Gastroesophageal sphincter (tissue), 4 donors: ENCODE data around the gene CERT1. TPM values are rescaled to one million over a fixed set of nuclear protein-coding genes. Genes with fewer than 3 reads are reported as not detected.

Experiments used
- ATAC-seq: fragments of 150-250 bp; one replicate; pipeline ENCODE4 v1.9.1; 2016; ENCODE audit warnings: mild to moderate bottlenecking, moderate library complexity
- H3K27ac ChIP-seq, 4 donors: fragments of 200-600 bp; sonication (generic) in 3 of 4; 1 replicate in 3 of 4; 2 replicates in 1 of 4; pipeline ENCODE4 v1.5.1; 2016 to 2019
- H3K27me3 ChIP-seq: fragments of 200-600 bp; sonication (generic); one replicate; pipeline ENCODE4 v1.5.1; 2019
- H3K36me3 ChIP-seq, 2 donors: fragments of 200-600 bp; sonication (generic); one replicate each; pipeline ENCODE4 v1.5.1; 2019; ENCODE audit warnings: control low read depth in 1 of 2
- H3K4me1 ChIP-seq, 3 donors: fragments of 200-600 bp; sonication (generic); 1 replicate in 2 of 3; 2 replicates in 1 of 3; pipeline ENCODE4 v1.5.1; 2016 to 2019; ENCODE audit warnings: control low read depth in 2 of 3
- H3K4me3 ChIP-seq, 2 donors: fragments of 200-600 bp; sonication (generic); one replicate each; pipeline ENCODE4 v1.5.1; 2019; ENCODE audit warnings: mild to moderate bottlenecking in 1 of 2, moderate library complexity in 1 of 2
- H3K9me3 ChIP-seq, 3 donors: fragments of 200-600 bp; sonication (generic); one replicate each; pipeline ENCODE4 v1.5.1; 2017 to 2019; ENCODE audit warnings: control low read depth in 2 of 3
- EP300 ChIP-seq: sonication (generic); formaldehyde crosslinking; IDR thresholded peaks from one replicate; pipeline ENCODE4 v1.6.1; 2017; ENCODE audit warnings: antibody characterized with exemption, mild to moderate bottlenecking
- POLR2A ChIP-seq, 2 donors: fragments of 450-650 bp; IDR thresholded peaks; one replicate each; pipeline ENCODE4 v1.6.1; 2017; ENCODE audit warnings: antibody characterized with exemption in 2 of 2, mild to moderate bottlenecking in 2 of 2, moderate library complexity in 1 of 2
- POLR2AphosphoS5 ChIP-seq: sonication (generic); formaldehyde crosslinking; IDR thresholded peaks from one replicate; pipeline ENCODE4 v1.6.1; 2017; ENCODE audit warnings: antibody characterized with exemption
- WGBS, 2 donors: methylation state at CpG; one replicate each; pipeline ENCODE4 v1.1.5; 2018; ENCODE audit warnings: low coverage in 1 of 2; 5-methylcytosine and 5-hydroxymethylcytosine counted together
- total RNA-seq, 4 donors: library from RNA; depleted of rRNA; stranded (reverse); fragments of >200 nt; gene quantifications; one replicate each; pipeline ENCODE4 v1.1.0, GENCODE V29; 2016
- TF ChIP-seq, protein P1 (sequence below), 4 experiments: fragments of 200-600 bp in 2 of 4; fragments of 450-650 bp in 2 of 4; sonication (generic) in 1 of 4; IDR thresholded peaks; one replicate each; pipeline ENCODE4 v1.5.1; 2017 to 2019; ENCODE audit warnings: antibody characterized with exemption in 4 of 4, mild to moderate bottlenecking in 2 of 4, moderate library complexity in 2 of 4

CERT1 gene
- total RNA-seq, 4 donors from 2014 or later, result 23.4 to 46.5 (median 36.6) TPM

DNA sequence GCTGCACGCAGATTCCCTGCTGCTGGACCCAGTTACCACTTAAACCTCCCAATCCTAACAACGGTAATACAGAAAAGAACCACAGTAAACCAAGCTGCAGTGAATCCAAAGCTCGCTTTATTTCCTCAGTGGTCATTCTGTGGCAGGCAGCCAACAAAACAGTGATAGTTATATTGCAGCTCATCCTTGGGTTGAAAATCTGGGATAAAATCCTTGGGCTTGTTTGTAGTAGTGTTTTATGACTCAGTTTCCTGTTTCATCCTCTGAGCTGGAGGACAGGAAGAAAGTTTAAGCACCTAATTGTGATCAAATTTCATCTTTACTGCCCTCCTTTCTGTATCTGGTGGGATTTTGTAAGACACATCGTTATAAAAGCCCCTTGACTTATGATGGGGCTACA, 143.0 kb downstream of the CERT1 start:
- WGBS, 2 donors, result 81 to 94% methylated on average over 3 to 4 of the region's 4 CpGs
- Histone ChIP-seq H3K4me1 (peaks cover 0 to 8% (median 0%) of the 10 kb centered on the region in 3 donors), H3K36me3 (peaks cover 0 to 27% of the 10 kb centered on the region in 2 donors), H3K27me3 (no peaks in the 10 kb centered on the region), H3K9me3 (no peaks in the 10 kb centered on the region), H3K4me3 (no peak overlapping the region), H3K27ac (no peak overlapping the region)
- TF ChIP-seq EP300, result no peak
- no peak for ATAC-seq

DNA sequence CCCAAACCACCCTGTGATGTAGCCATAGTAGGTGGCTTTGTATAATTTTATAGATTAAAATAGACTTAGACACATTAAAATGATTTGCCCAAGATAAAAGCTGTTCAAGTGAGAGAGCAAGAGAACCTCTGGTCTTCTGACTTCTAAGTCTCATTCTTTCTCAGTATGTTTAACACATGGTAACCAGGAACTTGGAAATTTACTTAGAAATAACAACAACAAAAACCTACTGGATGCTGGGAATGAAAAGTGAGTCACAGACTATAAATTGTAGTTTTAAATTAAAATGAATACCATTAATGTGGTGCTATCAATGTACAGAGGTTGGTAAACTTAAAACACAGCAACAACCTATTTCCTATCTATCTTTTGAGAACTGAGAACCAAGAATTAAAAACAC, 144.0 kb downstream of the CERT1 start:
- ATAC-seq, result no peak
- Histone ChIP-seq H3K4me3 (no peak overlapping the region), H3K36me3 (peaks cover 0 to 20% of the 10 kb centered on the region in 2 donors), H3K27ac (no peak overlapping the region), H3K4me1 (peaks cover 0 to 14% (median 0%) of the 10 kb centered on the region in 3 donors), H3K27me3 (no peaks in the 10 kb centered on the region), H3K9me3 (no peaks in the 10 kb centered on the region)
- TF ChIP-seq POLR2A (IDR thresholded peaks at IDR 0.05), result no peak
- no peak for TF ChIP-seq EP300
- TF ChIP-seq POLR2AphosphoS5, result no peak
- TF ChIP-seq, protein P1, sequence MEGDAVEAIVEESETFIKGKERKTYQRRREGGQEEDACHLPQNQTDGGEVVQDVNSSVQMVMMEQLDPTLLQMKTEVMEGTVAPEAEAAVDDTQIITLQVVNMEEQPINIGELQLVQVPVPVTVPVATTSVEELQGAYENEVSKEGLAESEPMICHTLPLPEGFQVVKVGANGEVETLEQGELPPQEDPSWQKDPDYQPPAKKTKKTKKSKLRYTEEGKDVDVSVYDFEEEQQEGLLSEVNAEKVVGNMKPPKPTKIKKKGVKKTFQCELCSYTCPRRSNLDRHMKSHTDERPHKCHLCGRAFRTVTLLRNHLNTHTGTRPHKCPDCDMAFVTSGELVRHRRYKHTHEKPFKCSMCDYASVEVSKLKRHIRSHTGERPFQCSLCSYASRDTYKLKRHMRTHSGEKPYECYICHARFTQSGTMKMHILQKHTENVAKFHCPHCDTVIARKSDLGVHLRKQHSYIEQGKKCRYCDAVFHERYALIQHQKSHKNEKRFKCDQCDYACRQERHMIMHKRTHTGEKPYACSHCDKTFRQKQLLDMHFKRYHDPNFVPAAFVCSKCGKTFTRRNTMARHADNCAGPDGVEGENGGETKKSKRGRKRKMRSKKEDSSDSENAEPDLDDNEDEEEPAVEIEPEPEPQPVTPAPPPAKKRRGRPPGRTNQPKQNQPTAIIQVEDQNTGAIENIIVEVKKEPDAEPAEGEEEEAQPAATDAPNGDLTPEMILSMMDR (IDR thresholded peaks at IDR 0.05), result no peak

DNA sequence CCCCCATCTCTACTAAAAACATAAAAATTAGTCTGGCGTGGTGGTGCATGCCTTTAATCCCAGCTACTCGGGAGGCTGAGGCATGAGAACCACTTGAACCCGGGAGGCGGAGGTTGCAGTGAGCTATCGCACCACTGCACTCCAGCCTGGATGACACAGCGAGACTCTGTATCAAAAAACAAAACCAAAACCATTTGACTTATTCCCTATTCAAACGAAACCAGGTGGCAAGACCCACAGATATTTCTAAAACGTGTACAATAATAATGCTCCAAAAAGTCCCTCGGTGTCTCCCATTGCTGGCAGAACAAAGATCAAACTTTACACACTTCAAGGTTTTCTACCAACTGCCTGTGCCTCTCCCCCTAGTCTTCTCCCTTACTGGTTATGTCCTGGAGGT, 144.6 kb downstream of the CERT1 start:
- no peak for ATAC-seq
- WGBS, 2 donors, result 77 to 86% methylated on average over 5 to 9 of the region's 9 CpGs
- TF ChIP-seq, protein P1 (IDR thresholded peaks at IDR 0.05), result no peak
- TF ChIP-seq POLR2AphosphoS5, result no peak
- no peak for TF ChIP-seq POLR2A (IDR thresholded peaks at IDR 0.05)
- no peak for TF ChIP-seq EP300

DNA sequence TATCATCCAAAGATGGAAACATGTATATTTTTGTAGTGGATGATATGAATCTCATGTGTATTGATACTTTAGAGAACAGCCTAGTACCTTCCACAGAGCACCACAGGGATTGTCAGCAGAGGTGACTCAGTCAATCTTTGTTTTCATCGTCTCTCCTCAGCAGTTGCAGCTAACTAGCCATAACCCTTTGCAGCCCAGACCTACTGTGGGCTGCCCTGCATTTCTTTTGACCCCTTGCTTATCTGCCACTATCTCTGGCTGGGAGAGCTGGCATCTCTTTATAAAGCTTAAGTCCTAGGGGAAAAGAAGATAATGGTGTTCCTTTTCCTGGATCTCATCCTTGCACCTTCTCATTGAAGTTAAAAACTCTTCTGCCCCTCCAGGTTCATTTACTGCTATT, 145.7 kb downstream of the CERT1 start:
- no peak overlapping the region for H3K4me3 ChIP-seq
- peaks cover 0 to 14% (median 0%) of the 10 kb centered on the region in 3 donors for H3K4me1 ChIP-seq
- WGBS, 2 donors, result 56 to 60% methylated on average over 1 of the region's 1 CpG

More for the DNA sequence above, 144.6 kb downstream of the CERT1 start:
- H3K4me1 ChIP-seq, result peaks cover 0 to 14% (median 0%) of the 10 kb centered on the region in 3 donors
- H3K4me3 ChIP-seq, result no peak overlapping the region
- H3K27ac ChIP-seq, result no peak overlapping the region
- no peaks in the 10 kb centered on the region for H3K27me3 ChIP-seq
- no peaks in the 10 kb centered on the region for H3K9me3 ChIP-seq
- H3K36me3 ChIP-seq, result peaks cover 0 to 20% of the 10 kb centered on the region in 2 donors

DNA sequence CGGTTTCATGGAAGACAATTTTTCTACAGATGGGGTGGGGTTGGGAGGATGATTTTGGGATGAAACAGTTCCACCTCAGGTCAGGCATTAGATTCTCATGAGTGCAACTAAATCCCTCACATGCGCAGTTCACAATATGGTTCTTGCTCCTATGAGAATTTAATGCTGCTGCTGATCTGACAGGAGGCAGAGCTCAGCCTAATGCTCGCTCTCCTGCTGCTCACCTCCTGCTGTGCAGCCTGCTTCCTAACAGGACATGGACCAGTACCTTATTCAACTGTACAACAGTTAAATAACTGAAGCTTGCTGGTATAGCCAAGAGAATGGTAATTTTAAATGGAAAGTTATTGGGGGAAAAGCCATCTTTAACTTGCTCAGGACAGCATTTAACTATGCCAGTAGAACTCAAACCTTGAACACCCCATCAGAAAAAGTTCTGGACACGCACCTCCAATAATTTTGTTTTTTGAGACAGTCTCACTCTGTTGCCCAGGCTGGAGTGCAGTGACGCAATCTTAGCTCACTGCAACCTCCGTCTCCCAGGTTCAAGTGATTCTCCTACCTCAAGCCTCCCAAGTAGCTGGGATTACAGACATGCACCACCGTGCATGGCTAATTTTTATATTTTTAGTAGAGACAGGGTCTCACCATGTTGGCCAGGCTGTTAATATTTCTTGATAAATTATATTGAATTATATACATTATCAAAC, 146.7 kb downstream of the CERT1 start:
- H3K4me1 ChIP-seq, result peaks cover 0 to 14% (median 0%) of the 10 kb centered on the region in 3 donors
- H3K27ac ChIP-seq, result no peak overlapping the region
- WGBS, 2 donors, result 91 to 94% methylated on average over 5 to 7 of the region's 7 CpGs
- H3K27me3 ChIP-seq, result no peaks in the 10 kb centered on the region
- no peaks in the 10 kb centered on the region for H3K9me3 ChIP-seq
- H3K36me3 ChIP-seq, result peaks cover 0 to 37% of the 10 kb centered on the region in 2 donors
- ATAC-seq, result no peak
- TF ChIP-seq EP300 (no peak), POLR2AphosphoS5 (no peak), POLR2A (IDR thresholded peaks at IDR 0.05) (no peak)
- TF ChIP-seq, protein P1 (IDR thresholded peaks at IDR 0.05), result no peak
- no peak overlapping the region for H3K4me3 ChIP-seq

More for the DNA sequence above, 145.7 kb downstream of the CERT1 start:
- Histone ChIP-seq H3K27me3 (no peaks in the 10 kb centered on the region), H3K27ac (no peak overlapping the region), H3K36me3 (peaks cover 0 to 27% of the 10 kb centered on the region in 2 donors), H3K9me3 (no peaks in the 10 kb centered on the region)
- TF ChIP-seq POLR2AphosphoS5, result no peak
- no peak for TF ChIP-seq EP300
- TF ChIP-seq POLR2A (IDR thresholded peaks at IDR 0.05), result no peak
- TF ChIP-seq, protein P1 (IDR thresholded peaks at IDR 0.05), result no peak
- no peak for ATAC-seq
